Stimulated activated CD8-positive, alpha-beta memory T cell treated with anti-CD3 and anti-CD28 coated beads, Interleukin-12 subunit alpha, Interleukin-12 subunit beta, amount 100 ng/mL, for 4 hours (primary cell): ENCODE results near the gene DBH.
A peak's percentile ranks its signal among the peaks of the same experiment; 100 is the strongest.

Experiments
- DNase-seq: peaks from one replicate; pipeline ENCODE4 v3.0.0-alpha.2; 2020; ENCODE audit warnings: low read depth

DBH gene

GRCh38 chr9:133701981-133702797, 66.0 kb downstream of the DBH start:
- DNase-seq, result peak; percentile 49

- DNase-seq, result no peak
Observed at GRCh38 chr9:133702798-133703590, 66.8 kb downstream of the DBH start.

GRCh38 chr9:133703591-133704399, 67.6 kb downstream of the DBH start:
- DNase-seq, result no peak

GRCh38 chr9:133704711-133705181, 68.6 kb downstream of the DBH start:
- no peak for DNase-seq

- DNase-seq, result no peak
Observed at GRCh38 chr9:133705576-133705975, 69.4 kb downstream of the DBH start.

GRCh38 chr9:133706307-133707050, 70.3 kb downstream of the DBH start:
- no peak for DNase-seq

- DNase-seq, result no peak
Observed at GRCh38 chr9:133707065-133707762, 71.1 kb downstream of the DBH start.

GRCh38 chr9:133707763-133708245, 71.6 kb downstream of the DBH start:
- no peak for DNase-seq

GRCh38 chr9:133708246-133709014, 72.3 kb downstream of the DBH start:
- DNase-seq, result no peak
